Dermis blood vessel endothelial cell (primary cell): ENCODE data around the gene STX1A. TPM values are rescaled to one million over a fixed set of nuclear protein-coding genes. Genes with fewer than 3 reads are reported as not detected.

ENCODE experiments used
- total RNA-seq: library from RNA; depleted of rRNA; stranded (reverse); fragments of >200 nt; gene quantifications from 2 replicates; pipeline ENCODE4 v1.2.3, GENCODE V29; 2014

Gene STX1A
- total RNA-seq, 1 donor from 2014 or later, result 11.4 TPM

Other genes with a start within 250 kb of the STX1A start
- gene BAZ1B, start 197.4 kb downstream of the STX1A start, total RNA-seq, result 55.1 and 72.5 TPM in 2 replicates
- gene BCL7B, start 162.0 kb downstream of the STX1A start, total RNA-seq, result 18.5 and 32.2 TPM in 2 replicates
- 55.0 and 68.1 TPM in 2 replicates for gene TBL2, start 141.1 kb downstream of the STX1A start, total RNA-seq
- gene MLXIPL, start 95.1 kb downstream of the STX1A start, total RNA-seq, result not detected in 2 replicates
- 2.5 and 5.4 TPM in 2 replicates for gene VPS37D, start 51.8 kb downstream of the STX1A start, total RNA-seq
- 0.85 and 1.3 TPM in 2 replicates for gene DNAJC30, start 36.2 kb downstream of the STX1A start, total RNA-seq
- 27.0 and 31.5 TPM in 2 replicates for gene BUD23, start 36.1 kb downstream of the STX1A start, total RNA-seq
- gene ABHD11, start 19.1 kb upstream of the STX1A start, total RNA-seq, result 6.1 and 7.1 TPM in 2 replicates
- 1.4 and 1.5 TPM in 2 replicates for gene CLDN3, start 50.6 kb upstream of the STX1A start, total RNA-seq
- gene CLDN4, start 111.3 kb upstream of the STX1A start, total RNA-seq, result 0.51 and 1.2 TPM in 2 replicates
- 0.70 and 3.2 TPM in 2 replicates for gene METTL27, start 122.8 kb upstream of the STX1A start, total RNA-seq
- not detected in 2 replicates for gene TMEM270, start 141.5 kb upstream of the STX1A start, total RNA-seq